ENCODE measurements around the gene CEP152.

The CEP152 gene

GRCh38 chr15:48705381-48705780 lies 105.5 kb downstream of the CEP152 start:
- DNase-seq (ENCODE audit: low read depth), result no peak

DNA sequence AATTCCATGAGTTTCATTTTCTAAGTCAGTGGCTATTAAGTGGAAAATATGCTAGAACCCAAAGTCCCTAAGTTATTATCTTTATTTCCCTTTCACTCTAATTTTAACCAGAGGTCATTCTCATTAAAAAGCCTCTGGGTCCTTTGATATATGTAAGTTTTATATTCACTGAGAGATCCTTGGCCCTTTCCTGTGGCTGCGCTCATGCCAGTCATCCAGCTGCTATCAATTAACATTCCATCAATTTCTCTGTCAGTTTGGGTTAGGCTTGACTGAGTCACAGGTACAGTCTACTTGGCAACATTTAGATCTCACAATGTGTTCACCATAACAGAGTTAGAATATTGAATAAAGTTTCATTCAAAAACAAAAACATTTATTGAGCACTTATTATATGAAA lies 107.3 kb downstream of the CEP152 start:
- DNase-seq (ENCODE audit: low read depth), result no peak

- no peak for DNase-seq (ENCODE audit: low read depth)
Measured at GRCh38 chr15:48702569-48703236, 108.2 kb downstream of the CEP152 start.

GRCh38 chr15:48696627-48697312 lies 114.1 kb downstream of the CEP152 start:
- DNase-seq (ENCODE audit: low read depth), result no peak

DNA sequence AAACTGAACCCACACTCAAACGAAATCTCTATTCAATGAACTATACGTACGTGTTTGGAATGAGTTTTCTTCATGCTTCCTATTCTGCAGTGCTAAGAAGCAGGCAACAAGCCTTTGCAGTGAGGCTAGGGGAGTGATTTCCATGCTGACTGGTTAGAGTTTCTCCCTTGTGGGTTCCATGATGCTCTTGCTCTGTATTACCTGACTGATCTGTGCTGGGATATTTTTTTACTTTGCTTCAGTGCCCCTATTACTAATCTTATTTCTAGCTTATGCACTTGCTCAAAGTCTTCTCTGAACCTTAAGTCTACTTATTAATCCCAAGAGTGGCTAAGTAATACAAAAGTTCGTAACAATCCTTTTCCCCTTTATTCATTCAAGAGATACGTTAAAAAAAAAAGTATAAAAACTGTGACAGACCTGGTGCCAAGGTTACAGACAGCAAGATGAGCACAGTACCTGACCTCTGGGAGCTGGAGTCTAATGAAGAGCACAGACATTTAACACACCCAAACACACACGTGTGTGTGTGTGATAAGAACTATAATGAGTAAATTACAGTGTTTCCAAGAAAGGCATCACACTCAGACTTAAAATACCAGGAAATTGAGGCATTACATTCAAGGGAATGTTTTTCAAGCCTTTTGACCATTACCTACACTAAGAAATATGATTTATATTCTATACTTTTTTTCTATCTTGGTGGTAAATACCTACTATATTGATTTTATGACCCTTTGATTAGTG lies 114.9 kb downstream of the CEP152 start:
- no peak for DNase-seq (ENCODE audit: low read depth)

DNA sequence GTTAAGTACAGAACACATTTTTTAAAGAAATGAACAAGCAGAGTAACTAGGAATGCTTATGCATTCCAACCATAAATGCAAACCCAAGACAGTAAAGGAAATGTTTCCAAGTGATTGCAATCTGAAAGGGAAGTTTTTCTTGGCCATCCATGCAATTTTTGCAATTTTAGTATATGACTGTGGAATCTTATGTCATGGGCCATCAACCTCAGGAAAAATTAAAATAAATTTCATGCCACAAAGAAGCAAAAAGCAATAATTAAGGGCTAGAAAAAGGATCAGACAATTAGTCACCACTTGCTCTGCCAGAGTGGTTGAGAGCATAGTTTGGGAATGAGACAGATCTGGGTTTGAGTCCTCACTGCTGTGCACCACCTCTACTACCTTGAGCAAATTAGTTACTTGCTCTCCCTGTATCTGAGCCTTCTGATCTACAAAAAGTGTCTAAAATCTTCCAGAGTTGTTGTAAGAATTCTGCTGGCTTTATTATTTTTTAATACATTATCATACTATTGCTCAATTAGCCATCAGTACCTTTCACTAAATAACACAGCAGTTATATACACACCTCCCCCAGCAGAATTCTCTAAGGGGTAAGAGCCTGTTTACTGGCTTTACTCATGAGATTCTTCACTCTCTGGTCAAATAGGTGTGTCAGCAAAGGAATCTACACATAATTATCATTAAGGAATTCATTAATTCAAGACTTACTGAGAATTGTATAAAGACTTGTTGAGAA lies 115.6 kb downstream of the CEP152 start:
- DNase-seq (ENCODE audit: low read depth), result no peak

DNA sequence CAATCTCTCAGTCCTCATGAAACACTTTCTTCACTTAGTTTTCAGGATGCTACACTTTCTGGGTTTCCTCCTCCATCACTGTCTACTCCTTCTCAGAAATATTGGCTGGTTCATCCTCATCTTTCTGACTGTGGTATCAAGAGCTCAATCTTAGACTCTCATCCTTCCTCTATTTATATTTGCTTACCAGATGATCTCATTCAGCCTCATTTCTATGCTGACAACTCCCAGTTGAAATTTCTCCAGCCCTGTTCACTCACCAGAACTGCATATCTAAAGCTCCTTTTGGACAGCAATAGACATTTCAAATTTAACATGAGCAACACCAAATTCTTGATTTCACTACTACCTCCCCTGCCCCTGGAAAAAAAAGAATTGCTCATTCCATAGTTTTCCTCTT lies 117.4 kb downstream of the CEP152 start:
- no peak for DNase-seq (ENCODE audit: low read depth)

DNA sequence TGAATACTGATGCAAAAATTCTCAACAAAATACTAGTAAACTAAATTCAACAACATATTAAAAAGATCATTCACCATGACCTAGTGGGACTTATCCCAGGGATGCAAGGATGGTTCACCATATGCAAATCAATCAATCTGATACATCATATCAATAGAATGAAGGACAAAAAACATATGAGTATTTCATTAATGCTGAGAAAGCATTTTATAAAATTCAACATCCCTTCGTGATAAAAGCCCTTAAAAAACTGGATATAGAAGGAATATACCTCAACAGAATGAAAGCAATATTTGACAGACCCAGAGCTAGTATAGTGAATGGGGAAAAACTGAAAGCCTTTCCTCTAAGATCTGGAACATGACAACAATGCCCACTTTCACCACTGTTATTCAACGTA lies 122.4 kb downstream of the CEP152 start:
- DNase-seq (ENCODE audit: low read depth), result no peak
